Upper lobe of left lung (tissue), 4 donors: Measurements from ENCODE around the gene TMCC3.

ENCODE experiments used
- EP300 ChIP-seq, 4 donors: sonication (generic); formaldehyde crosslinking; IDR thresholded peaks; one replicate each; pipeline ENCODE4 v1.5.1; 2017; ENCODE audit warnings: antibody characterized with exemption in 4 of 4, control low read depth in 2 of 4
- POLR2A ChIP-seq, 4 donors: fragments of 450-650 bp; IDR thresholded peaks; one replicate each; pipeline ENCODE4 v1.5.1; 2016 to 2017; ENCODE audit warnings: antibody characterized with exemption in 4 of 4, mild to moderate bottlenecking in 2 of 4
- POLR2AphosphoS5 ChIP-seq, 2 donors: sonication (generic); formaldehyde crosslinking; IDR thresholded peaks; one replicate each; pipeline ENCODE4 v1.5.1; 2017; ENCODE audit warnings: antibody characterized with exemption in 2 of 2
- TF ChIP-seq, protein P1 (sequence below), 6 experiments: fragments of 450-650 bp in 4 of 6; fragments of 200-600 bp in 2 of 6; sonication (generic) in 2 of 6; IDR thresholded peaks; one replicate each; pipeline ENCODE4 v1.5.1; 2016 to 2019; ENCODE audit warnings: antibody characterized with exemption in 6 of 6

DNA sequence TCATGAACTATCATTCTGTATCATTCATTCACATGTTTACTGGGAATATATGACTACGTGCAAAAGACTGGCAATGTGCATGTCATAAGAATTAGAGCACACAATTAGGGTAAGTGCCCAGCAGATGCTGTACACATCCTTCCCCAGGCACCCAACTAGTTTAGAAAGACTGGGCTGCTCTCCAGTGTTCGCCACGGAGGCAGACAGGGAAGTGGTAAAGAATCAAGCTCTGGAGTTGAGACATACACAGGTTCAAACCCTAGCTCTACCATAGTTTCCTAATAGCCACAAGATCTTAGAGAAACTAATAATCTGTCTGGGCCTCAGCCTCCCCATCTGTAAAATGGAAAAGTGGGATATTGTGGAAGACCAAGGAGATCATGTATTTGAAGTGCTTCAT is 6.8 kb downstream of the TMCC3 start:
- TF ChIP-seq POLR2AphosphoS5 (IDR thresholded peaks at IDR 0.05) (peak in 1 of 2 donors; percentile 16), EP300 (IDR thresholded peaks at IDR 0.05) (no peak), POLR2A (IDR thresholded peaks at IDR 0.05) (peak in 1 of 4 donors; percentile 9)
- TF ChIP-seq, protein P1, sequence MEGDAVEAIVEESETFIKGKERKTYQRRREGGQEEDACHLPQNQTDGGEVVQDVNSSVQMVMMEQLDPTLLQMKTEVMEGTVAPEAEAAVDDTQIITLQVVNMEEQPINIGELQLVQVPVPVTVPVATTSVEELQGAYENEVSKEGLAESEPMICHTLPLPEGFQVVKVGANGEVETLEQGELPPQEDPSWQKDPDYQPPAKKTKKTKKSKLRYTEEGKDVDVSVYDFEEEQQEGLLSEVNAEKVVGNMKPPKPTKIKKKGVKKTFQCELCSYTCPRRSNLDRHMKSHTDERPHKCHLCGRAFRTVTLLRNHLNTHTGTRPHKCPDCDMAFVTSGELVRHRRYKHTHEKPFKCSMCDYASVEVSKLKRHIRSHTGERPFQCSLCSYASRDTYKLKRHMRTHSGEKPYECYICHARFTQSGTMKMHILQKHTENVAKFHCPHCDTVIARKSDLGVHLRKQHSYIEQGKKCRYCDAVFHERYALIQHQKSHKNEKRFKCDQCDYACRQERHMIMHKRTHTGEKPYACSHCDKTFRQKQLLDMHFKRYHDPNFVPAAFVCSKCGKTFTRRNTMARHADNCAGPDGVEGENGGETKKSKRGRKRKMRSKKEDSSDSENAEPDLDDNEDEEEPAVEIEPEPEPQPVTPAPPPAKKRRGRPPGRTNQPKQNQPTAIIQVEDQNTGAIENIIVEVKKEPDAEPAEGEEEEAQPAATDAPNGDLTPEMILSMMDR (IDR thresholded peaks at IDR 0.05), result no peak
